ENCODE data around the gene USF1. TPM values are rescaled to one million over a fixed set of nuclear protein-coding genes. Genes with fewer than 3 reads are reported as not detected.
A peak's percentile ranks its signal among the peaks of the same experiment; 100 is the strongest.
"Not testable (repeated sequence)": the region's sequence is repeated elsewhere in the genome, so short reads cannot be mapped to it uniquely, and the experiment has no call there.

The USF1 gene
- total and polyA plus RNA-seq, 2 experiments from 2014 or later = 11.9 to 85.1 TPM

DNA sequence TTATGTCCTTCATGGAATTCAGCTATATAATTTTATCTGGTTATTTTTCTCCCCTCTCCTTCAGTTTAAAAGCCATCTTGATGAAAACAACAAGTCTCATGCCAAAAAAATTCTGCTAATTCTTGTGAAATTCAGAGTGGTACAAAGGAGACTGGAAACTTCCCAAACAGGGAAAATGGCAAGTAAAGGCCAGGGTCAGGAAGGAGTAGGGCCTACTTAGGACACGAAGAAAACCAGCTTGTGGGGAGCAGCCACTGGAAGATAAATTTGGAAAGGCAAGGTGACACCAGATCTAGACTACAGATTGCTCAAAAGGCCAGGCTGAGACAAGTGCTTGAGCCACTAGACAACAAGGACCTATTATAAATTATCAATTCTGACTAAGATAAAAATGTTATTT is 13.4 kb downstream of the USF1 start:
- H3K4me1 ChIP-seq (ENCODE audit: insufficient read depth) = peaks cover 3% of the 10 kb centered on the region
- no peak overlapping the region for H3K27ac ChIP-seq
- WGBS (ENCODE audit: low lambda C conversion rate, missing lambda C conversion rate) = 88% methylated on average over 1 of the region's 1 CpG

DNA sequence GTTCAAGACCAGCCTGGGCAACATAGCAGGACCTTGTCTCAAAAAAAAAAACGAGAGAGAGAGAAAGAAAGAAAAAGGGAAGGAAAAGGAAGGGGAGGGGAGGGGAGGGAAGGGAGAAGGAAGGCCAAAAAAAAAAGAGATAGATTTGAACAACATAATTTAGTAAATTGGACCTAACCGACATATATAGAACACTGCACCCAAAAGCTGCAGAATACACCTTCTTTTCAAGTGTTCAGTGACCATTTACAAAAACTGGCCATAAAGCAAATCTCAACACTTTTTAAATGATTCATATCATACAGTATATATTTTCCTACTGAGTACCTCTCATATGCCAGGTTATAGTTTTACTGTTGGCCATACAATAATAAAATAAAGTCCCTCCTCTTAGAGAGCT is 13.9 kb downstream of the USF1 start:
- DNase-seq (ENCODE audit: low spot score) = no peak
- Histone ChIP-seq H3K36me3 (replicated peaks; ENCODE audit: insufficient read depth, low read depth) (no peaks in the 10 kb centered on the region), H3K27ac (no peak overlapping the region), H3K27me3 (no peaks in the 10 kb centered on the region), H3K4me2 (no peak overlapping the region), H3K9me3 (ENCODE audit: low read depth) (no peaks in the 10 kb centered on the region), H3K9me2 (replicated peaks; ENCODE audit: insufficient read depth) (no peaks in the 10 kb centered on the region), H3K4me3 (no peak overlapping the region), H3K4me1 (ENCODE audit: insufficient read depth) (no peaks in the 10 kb centered on the region), H4K20me1 (ENCODE audit: insufficient read depth, poor library complexity, severe bottlenecking) (no peaks in the 10 kb centered on the region), H3K79me2 (peaks cover 3% of the 10 kb centered on the region), H2AFZ (no peak overlapping the region)
- WGBS (ENCODE audit: low lambda C conversion rate, missing lambda C conversion rate) = 86% methylated on average over 2 of the region's 2 CpGs
- TF ChIP-seq EZH2 (IDR thresholded peaks at IDR 0.05; ENCODE audit: borderline replicate concordance) = no peak
- TF ChIP-seq EZH2phosphoT487 (IDR thresholded peaks at IDR 0.05; ENCODE audit: low read depth, severe bottlenecking, unreplicated experiment) = no peak
- TF ChIP-seq, protein P1, sequence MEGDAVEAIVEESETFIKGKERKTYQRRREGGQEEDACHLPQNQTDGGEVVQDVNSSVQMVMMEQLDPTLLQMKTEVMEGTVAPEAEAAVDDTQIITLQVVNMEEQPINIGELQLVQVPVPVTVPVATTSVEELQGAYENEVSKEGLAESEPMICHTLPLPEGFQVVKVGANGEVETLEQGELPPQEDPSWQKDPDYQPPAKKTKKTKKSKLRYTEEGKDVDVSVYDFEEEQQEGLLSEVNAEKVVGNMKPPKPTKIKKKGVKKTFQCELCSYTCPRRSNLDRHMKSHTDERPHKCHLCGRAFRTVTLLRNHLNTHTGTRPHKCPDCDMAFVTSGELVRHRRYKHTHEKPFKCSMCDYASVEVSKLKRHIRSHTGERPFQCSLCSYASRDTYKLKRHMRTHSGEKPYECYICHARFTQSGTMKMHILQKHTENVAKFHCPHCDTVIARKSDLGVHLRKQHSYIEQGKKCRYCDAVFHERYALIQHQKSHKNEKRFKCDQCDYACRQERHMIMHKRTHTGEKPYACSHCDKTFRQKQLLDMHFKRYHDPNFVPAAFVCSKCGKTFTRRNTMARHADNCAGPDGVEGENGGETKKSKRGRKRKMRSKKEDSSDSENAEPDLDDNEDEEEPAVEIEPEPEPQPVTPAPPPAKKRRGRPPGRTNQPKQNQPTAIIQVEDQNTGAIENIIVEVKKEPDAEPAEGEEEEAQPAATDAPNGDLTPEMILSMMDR (IDR thresholded peaks at IDR 0.05; ENCODE audit: poor library complexity) = no peak

More for the DNA sequence above, 13.4 kb downstream of the USF1 start:
- no peaks in the 10 kb centered on the region for H4K20me1 ChIP-seq (ENCODE audit: insufficient read depth, poor library complexity, severe bottlenecking)
- H3K27me3 ChIP-seq = no peaks in the 10 kb centered on the region
- H3K9me2 ChIP-seq (replicated peaks; ENCODE audit: insufficient read depth) = no peaks in the 10 kb centered on the region
- peaks cover 3% of the 10 kb centered on the region for H3K79me2 ChIP-seq
- no peak overlapping the region for H2AFZ ChIP-seq
- TF ChIP-seq EZH2phosphoT487 (IDR thresholded peaks at IDR 0.05; ENCODE audit: low read depth, severe bottlenecking, unreplicated experiment) (no peak), EZH2 (IDR thresholded peaks at IDR 0.05; ENCODE audit: borderline replicate concordance) (no peak)
- TF ChIP-seq, protein P1 (IDR thresholded peaks at IDR 0.05; ENCODE audit: poor library complexity) = no peak
- no peak for DNase-seq (ENCODE audit: low spot score)
- H3K4me2 ChIP-seq = no peak overlapping the region
- no peaks in the 10 kb centered on the region for H3K36me3 ChIP-seq (replicated peaks; ENCODE audit: insufficient read depth, low read depth)
- no peak overlapping the region for H3K4me3 ChIP-seq
- H3K9me3 ChIP-seq (ENCODE audit: low read depth) = no peaks in the 10 kb centered on the region

DNA sequence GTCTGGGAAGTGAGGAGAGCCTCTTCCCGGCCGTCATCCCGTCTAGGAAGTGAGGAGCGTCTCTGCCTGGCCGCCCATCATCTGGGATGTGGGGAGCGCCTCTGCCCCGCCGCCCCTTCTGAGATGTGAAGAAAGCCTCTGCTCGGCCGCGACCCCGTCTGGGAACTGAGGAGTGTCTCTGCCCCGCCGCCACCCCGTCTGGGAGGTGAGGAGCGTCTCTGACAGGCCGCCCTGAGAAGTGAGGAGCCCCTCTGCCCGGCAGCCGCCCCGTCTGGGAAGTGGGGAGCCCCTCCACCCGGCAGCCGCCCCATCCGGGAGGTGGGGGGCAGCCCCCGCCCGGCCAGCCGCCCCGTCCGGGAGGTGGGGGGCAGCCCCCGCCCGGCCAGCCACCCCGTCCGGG is 16.3 kb downstream of the USF1 start:
- H3K36me3 ChIP-seq (replicated peaks; ENCODE audit: insufficient read depth, low read depth); H2AFZ ChIP-seq; H3K4me2 ChIP-seq; H3K27me3 ChIP-seq; H3K9me2 ChIP-seq (replicated peaks; ENCODE audit: insufficient read depth); H3K79me2 ChIP-seq; H3K9me3 ChIP-seq (ENCODE audit: low read depth); H3K4me1 ChIP-seq (ENCODE audit: insufficient read depth); H4K20me1 ChIP-seq (ENCODE audit: insufficient read depth, poor library complexity, severe bottlenecking); H3K4me3 ChIP-seq; DNase-seq (ENCODE audit: low spot score); H3K27ac ChIP-seq: not testable (repeated sequence)
- WGBS (ENCODE audit: low lambda C conversion rate, missing lambda C conversion rate) = 100% methylated on average over 10 of the region's 32 CpGs

DNA sequence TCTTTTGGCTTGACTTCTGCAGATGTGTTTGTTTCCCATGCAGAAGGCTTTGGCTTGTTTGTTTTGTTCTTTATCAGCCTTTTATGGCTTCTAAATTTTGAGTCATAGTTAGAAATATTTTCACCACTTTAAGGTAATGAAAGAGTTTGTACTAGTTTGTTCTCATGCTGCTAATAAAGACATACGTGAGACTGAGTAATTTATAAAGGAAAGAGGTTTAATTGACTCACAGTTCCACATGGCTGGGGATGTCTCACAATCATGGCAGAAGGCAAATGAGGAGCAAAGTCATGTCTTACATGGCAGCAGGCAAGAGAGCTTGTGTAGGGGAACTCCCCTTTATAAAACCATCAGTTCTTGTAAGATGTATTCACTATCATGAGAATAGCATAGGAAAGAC is 18.8 kb downstream of the USF1 start:
- not testable (repeated sequence) for H2AFZ ChIP-seq; H3K79me2 ChIP-seq; H3K4me1 ChIP-seq (ENCODE audit: insufficient read depth); H3K9me2 ChIP-seq (replicated peaks; ENCODE audit: insufficient read depth); H3K36me3 ChIP-seq (replicated peaks; ENCODE audit: insufficient read depth, low read depth); DNase-seq (ENCODE audit: low spot score); H4K20me1 ChIP-seq (ENCODE audit: insufficient read depth, poor library complexity, severe bottlenecking); H3K4me2 ChIP-seq; H3K27ac ChIP-seq; H3K27me3 ChIP-seq; H3K4me3 ChIP-seq; H3K9me3 ChIP-seq (ENCODE audit: low read depth)
- WGBS (ENCODE audit: low lambda C conversion rate, missing lambda C conversion rate) = 89% methylated on average over 1 of the region's 1 CpG

DNA sequence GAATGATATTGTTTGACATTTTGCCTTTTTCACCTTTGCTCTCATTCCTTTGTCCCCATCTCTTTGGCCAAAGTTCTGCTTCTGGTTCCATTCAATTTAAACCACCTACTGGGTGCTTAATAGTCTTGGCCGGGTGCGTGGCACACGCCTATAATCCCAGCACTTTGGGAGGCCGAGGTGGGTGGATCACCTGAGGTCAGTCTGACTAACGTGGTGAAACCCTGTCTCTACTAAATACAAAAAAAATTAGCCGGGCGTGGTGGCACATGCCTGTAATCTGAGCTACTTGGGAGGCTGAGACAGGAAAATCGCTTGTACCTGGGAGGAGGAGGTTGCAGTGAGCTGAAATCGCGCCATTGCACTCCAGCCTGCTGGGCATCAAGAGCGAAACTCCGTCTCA is 23.3 kb downstream of the USF1 start:
- H3K4me1 ChIP-seq (ENCODE audit: insufficient read depth); H3K9me3 ChIP-seq (ENCODE audit: low read depth); H2AFZ ChIP-seq; H3K27me3 ChIP-seq; H3K4me3 ChIP-seq; DNase-seq (ENCODE audit: low spot score); H4K20me1 ChIP-seq (ENCODE audit: insufficient read depth, poor library complexity, severe bottlenecking); H3K36me3 ChIP-seq (replicated peaks; ENCODE audit: insufficient read depth, low read depth); H3K9me2 ChIP-seq (replicated peaks; ENCODE audit: insufficient read depth): not testable (repeated sequence)
- H3K4me2 ChIP-seq = peak overlapping the region; percentile 76
- WGBS (ENCODE audit: low lambda C conversion rate, missing lambda C conversion rate) = 78% methylated on average over 12 of the region's 12 CpGs
- peaks cover 30% of the 10 kb centered on the region for H3K79me2 ChIP-seq
- peak overlapping the region; percentile 94 for H3K27ac ChIP-seq

Data from hepatocyte (in vitro differentiated cells).